CD4-positive, alpha-beta T cell treated with Interleukin-15 for 1 hour (primary cell): ENCODE data around the gene STYXL1.

Experiments used
- DNase-seq: peaks from one replicate; pipeline ENCODE4 v3.0.0-alpha.2; 2020

STYXL1 gene

DNA sequence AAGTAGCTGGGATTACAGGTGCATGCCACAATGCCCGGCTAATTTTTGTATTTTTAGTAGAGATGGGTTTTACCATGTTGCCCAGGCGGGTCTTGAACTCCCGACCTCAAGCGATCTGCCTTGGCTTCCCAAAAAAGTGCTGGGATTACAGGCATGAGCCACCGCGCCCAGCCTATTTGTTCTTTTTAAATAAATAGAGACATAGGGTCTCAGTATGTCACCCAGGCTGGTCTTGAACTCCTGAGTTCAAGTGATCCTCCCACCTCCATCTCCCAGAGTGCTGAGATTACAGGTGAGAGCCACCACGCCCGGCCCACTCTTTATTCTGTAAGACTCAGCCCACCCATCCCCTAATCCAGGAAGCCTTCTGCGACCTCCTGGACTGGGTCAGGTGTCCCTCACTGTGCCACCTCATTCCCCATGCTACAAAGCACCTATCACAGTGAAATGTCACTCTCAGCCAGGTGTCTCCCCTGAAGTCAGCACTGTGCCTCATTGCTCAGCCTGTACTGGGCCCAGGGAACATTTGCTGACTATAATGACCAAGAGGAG lies 56.2 kb downstream of the STYXL1 start:
- DNase-seq: no peak

- DNase-seq: no peak
Measured at GRCh38 chr7:75989500-75990388, 58.1 kb downstream of the STYXL1 start.

DNA sequence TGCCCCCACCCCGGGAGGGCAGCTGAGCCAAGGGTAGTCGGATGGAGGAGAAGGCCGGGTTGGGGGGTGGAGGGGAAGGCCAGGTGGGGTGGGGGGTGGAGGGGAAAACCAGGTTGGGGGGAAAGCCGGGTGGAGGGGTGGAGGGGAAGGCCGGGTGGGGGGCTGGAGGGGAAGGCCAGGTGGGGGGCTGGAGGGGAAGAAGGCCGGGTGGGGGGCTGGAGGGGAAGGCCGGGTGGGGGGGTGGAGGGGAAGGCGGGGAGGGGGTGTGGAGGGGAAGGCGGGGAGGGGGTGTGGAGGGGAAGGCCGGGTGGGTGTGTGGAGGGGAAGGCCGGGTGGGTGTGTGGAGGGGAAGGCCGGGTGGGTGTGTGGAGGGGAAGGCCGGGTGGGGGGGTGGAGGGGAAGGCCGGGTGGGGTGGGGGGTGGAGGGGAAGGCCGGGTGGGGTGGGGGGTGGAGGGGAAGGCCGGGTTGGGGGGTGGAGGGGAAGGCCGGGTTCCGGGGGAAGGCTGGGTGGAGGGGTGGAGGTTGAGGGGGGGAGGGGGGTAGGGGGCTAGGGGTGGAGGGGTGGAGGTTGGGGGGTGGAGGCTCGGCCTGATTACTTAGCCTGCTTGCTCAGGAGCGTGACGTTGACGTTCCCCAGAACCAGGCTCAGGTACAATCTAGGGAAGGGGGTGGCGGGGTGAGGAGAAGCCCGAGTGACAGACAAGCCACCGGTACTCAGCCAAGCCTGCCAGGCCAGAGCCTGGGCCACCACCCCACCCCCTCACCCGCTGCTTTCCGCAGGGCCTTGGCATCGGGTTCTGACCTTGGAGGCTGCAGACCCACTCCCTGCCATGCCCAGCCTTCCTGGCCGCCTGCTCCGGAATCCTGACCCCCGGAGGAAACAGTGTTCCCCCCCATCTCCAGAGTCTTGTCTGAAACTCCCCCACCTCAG lies 59.0 kb downstream of the STYXL1 start:
- DNase-seq: no peak

DNA sequence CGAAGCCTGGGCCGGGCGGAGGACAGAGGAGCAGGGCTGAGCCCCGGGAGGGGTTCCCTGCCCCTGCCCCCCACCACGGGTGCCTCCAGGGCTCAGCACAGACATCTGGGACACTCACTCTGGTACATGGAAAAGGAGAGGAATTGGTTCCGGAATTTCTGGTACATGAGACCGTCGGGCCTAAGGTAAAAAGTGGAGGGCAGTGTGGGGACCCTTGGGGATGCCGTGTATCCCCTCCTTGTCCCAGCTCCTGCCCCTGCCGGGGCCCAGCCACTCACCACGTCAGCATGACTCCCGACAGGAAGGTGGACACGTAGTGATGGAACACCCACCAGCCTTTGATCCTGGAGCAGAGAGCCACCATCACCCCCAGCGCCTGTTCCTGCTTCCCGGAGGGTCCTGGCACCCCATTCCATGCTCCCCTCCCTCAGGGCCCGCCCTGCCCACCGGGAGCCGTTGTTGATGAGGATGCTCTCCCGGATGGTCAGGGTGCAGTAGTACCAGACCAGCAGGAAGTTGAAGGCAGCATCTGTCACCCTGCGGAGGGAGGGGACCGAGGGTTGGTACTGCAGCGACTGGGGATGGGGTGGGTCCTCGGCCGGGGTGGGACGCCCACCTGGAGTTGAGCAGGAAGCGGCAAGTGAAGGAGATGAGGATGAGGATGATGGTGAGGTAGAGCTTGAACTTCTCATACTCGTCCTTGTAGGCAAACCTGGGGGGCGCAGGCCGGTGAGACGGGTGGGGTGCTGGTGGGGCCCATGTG lies 59.8 kb downstream of the STYXL1 start:
- no peak for DNase-seq

DNA sequence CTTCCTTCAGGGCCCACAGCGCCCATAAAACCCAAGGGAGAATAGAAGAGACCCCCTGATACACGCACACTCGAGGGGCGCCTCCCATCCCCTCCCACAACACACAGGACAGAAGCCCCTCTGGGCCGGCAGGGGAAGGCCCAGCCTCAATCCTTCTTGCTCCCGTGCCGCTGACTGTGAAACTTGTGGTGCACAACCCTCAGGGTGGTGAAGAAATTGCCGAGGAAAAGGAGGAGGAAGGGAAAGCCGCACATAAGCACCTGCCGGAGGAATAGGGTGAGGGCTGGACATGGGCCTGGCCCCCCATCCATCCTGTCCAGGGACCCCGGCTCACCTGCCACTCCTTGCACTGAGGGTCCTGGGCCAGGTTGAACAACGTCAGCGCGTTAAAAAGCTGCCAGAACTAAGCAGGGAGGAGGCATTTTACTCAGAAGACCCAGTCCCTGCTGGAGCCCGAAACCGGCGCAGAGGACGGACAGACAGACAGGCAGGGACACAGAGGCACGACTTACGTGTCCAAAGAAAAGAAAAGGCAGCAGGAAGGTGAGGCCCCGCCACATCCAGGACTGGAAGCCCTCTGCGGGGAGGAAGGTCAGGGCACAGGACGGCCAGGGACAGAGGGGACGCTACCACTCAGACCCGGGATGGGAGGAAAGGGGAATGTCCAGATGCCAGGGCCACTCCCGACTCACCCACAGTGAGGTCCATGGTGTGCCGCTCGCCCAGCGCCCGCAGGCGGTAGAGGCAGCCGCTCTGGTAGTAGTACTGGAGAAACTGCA lies 60.6 kb downstream of the STYXL1 start:
- no peak for DNase-seq

DNA sequence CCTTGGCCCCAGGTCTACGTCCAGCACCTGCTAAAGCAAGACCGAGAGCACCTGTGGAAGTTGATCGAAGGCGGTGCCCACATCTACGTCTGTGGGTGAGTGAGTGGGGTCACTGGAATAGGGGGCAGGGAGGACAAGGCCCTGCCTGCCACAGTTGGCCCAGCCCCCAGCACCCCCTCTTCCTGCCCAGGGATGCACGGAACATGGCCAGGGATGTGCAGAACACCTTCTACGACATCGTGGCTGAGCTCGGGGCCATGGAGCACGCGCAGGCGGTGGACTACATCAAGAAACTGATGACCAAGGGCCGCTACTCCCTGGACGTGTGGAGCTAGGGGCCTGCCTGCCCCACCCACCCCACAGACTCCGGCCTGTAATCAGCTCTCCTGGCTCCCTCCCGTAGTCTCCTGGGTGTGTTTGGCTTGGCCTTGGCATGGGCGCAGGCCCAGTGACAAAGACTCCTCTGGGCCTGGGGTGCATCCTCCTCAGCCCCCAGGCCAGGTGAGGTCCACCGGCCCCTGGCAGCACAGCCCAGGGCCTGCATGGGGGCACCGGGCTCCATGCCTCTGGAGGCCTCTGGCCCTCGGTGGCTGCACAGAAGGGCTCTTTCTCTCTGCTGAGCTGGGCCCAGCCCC lies 61.5 kb downstream of the STYXL1 start:
- DNase-seq: no peak

DNA sequence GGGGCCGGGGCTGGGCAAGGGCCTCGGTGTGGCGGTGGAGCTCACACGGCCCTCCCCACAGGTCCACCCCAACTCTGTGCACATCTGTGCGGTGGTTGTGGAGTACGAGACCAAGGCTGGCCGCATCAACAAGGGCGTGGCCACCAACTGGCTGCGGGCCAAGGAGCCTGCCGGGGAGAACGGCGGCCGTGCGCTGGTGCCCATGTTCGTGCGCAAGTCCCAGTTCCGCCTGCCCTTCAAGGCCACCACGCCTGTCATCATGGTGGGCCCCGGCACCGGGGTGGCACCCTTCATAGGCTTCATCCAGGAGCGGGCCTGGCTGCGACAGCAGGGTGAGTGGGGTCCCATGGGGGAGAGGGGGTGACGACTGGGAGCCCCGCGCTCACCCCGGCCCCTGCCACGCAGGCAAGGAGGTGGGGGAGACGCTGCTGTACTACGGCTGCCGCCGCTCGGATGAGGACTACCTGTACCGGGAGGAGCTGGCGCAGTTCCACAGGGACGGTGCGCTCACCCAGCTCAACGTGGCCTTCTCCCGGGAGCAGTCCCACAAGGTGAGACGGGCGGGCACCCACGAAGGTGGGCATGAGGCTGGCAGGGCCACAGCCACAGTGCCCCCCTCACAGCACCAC lies 62.2 kb downstream of the STYXL1 start:
- DNase-seq: no peak

- DNase-seq: no peak
Measured at GRCh38 chr7:75985009-75985517, 62.7 kb downstream of the STYXL1 start.

GRCh38 chr7:75984130-75985008 lies 63.4 kb downstream of the STYXL1 start:
- no peak for DNase-seq

- no peak for DNase-seq
Measured at GRCh38 chr7:75983471-75984129, 64.2 kb downstream of the STYXL1 start.

DNA sequence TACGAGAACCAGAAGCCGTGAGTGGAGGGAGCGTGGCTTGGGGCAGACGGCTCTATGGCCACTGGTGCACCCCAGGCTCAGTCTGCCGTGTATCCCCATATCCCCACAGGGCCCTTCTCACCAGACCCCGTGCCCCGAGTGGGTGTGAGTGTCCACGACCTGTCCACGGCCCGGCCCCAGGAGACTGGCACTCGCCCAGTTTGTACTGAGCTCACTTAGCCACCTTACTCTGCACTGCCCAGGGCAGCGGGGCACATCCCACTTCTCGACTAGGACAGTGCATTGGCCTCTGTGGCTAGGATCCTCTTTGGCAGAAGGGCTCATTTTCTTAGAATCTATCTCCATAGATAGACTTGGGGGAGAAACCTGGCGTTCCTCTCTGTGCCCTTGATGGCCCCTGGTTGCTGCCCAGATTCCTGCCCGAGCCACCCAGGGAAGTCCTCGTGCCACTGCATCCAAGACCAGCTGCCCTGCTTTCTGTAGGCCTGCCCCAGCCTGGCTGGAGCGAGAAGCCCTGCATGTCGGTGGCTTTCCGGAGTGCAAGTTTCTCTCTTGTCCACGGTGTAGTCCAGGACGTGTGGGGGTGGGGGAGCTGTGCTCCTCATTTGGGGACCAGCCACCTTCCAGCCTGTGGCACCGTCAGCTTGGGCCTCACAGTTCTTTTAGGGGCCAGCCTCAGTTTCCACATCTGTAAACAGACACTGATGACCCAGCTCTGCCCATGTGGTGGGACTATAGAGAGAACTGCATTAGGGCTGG lies 65.3 kb downstream of the STYXL1 start:
- no peak for DNase-seq

- no peak for DNase-seq
Measured at GRCh38 chr7:75981453-75982305, 66.1 kb downstream of the STYXL1 start.

DNA sequence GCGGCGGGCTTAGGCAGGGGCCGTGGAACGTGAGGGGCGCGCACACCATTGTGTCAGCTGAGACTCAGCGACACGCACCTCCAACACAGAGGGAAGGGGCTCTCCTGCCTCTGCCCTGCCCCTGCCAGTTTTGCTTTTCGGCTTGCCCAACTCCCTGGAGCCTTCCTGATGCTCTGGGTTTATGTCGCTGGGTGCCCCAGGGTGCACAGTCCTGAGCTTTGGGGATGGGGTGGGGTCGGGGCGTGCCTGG lies 66.7 kb downstream of the STYXL1 start:
- DNase-seq: no peak

DNA sequence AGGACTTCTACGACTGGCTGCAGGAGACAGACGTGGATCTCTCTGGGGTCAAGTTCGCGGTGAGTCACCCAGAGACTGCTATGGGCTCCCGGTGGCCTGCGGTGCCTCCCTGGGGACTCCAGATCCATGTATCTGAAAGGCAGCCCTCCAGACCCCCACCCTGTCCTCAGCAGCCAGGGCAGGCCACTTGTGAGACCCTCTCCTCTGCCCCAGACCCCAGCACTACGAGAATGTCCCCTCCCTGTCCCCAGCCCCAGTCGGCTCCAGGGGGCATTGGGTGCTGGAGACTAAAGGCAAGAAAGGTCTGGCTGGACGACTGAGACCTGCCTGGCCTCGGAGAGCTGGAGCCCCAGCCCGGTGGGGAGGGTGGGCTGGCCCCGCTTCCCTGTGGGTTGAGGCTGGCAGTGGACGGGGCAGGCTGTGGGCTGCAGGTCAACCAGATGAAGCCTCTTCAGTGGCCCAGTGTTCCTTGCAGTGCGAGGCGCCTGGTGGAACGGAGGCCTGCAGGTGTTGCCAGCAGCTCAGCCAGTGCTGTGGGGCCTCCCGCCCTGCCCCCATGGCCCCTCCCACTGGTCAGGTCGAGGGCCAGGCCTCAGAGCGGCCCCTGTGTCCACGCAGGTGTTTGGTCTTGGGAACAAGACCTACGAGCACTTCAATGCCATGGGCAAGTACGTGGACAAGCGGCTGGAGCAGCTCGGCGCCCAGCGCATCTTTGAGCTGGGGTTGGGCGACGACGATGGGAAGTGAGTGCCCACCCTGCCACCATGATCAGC lies 67.2 kb downstream of the STYXL1 start:
- no peak for DNase-seq

DNA sequence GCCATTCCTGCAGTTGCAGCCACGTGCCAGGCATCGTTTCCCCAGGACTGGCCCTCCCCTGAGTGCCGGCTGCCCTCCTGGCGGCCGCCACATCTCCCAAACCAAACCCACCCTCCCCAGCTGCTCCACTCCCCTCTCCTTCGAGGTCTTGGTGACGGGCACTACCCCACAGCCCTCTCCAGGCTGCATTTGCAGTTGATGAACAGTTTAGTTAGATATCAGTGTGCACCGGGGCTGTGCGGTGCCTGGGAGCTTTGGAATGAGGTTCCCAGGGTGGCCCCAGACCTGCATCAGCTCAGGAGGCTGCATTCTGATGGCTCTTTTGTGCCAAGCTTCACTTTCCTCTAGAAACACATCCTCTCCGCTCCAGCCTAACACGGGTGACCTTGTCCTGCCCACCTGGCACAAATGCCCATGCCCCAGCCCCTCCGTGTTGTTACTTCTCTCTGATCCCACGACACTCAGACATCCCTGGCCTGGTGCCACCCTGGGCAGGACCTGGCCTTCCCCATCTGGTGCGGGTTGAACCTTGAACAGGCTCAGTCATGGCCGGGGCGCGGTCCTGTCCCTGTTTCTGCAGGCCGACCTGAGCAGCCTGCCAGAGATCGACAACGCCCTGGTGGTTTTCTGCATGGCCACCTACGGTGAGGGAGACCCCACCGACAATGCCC lies 67.9 kb downstream of the STYXL1 start:
- no peak for DNase-seq

GRCh38 chr7:75977743-75978142 lies 70.1 kb downstream of the STYXL1 start:
- no peak for DNase-seq
